ENCODE results near the gene GPS1. TPM values are rescaled to one million over a fixed set of nuclear protein-coding genes. Genes with fewer than 3 reads are reported as not detected.

GPS1 gene
- total and polyA plus RNA-seq, 2 donors (not counting 1 experiment from before 2014, with no cell fraction given) = 80.5 to 124 TPM

DNA sequence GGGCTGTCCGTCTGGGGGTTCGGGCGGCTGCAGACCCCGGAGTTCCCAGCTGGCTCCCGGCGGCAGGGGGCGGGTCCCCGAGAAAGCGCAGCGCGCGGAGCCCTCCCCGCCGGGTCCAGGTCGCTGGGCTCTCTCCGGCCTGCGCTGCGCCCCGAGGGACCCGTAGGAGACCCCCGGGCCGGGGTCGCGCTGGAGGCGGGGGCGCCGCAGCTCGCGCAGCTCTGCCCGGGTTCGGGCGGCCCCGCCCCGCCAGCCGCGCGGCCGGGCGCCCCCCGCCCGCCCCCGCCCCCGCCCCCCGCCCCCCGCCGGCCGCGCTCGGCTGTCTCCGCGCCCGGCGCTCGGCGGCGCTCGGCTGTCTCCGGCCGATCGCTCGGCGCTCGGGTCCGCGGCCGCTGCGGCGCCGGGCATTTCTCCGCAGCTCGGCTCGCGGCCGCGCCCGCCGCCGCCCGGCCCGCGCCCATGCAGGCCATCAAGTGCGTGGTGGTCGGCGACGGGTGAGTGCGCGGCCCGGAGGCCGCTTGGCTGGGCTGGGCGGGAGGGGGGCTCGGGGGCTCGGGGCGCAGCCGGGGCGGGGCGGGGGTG, 20.3 kb upstream of the GPS1 start, which contains the start of gene RAC3:
TSS of gene RAC3 (plus strand) at position 376 of the 582 bp plus-strand sequence. CDS start at position 460, 84 bp downstream.
- Histone ChIP-seq H3K27me3 (replicated peaks in 1 of 4; ENCODE audit: control extremely low read depth in 1 of 4, control insufficient read depth in 3 of 4, insufficient read depth in 4 of 4, low read length in 3 of 4) (peaks cover 0 to 39% (median 3%) of the 10 kb centered on the region in 4 experiments), H3K27ac (ENCODE audit: low read length in 2 of 2) (no peak within 1 kb of the TSS), H3K9me3 (ENCODE audit: control extremely low read depth in 1 of 3, control insufficient read depth in 2 of 3, insufficient read depth in 1 of 3, low read length in 2 of 3) (peaks cover 0 to 10% (median 0%) of the 10 kb centered on the region in 3 donors), H3K4me3 (ENCODE audit: control extremely low read depth in 1 of 5, extremely low read depth in 1 of 5, insufficient read depth in 1 of 5, low read depth in 2 of 5, low read length in 4 of 5) (peak within 1 kb of the TSS in 4 of 5 experiments; percentile 45 to 59 (median 54)), H3K9ac (ENCODE audit: low read length) (peak within 1 kb of the TSS; percentile 59), H2AFZ (ENCODE audit: insufficient read depth, low read depth, low read length, poor library complexity, severe bottlenecking) (peak within 1 kb of the TSS; percentile 72), H3K79me2 (ENCODE audit: control insufficient read depth, insufficient read depth, low read length) (peaks cover 8% of the 10 kb centered on the region), H3K36me3 (replicated peaks in 1 of 2; ENCODE audit: control extremely low read depth in 1 of 2, control insufficient read depth in 1 of 2, extremely low read depth in 1 of 2, insufficient read depth in 2 of 2, low read length in 1 of 2) (no peaks in the 10 kb centered on the region), H3K4me2 (replicated peaks; ENCODE audit: low read depth, low read length, poor library complexity, severe bottlenecking) (peak within 1 kb of the TSS; percentile 97), H4K20me1 (ENCODE audit: control insufficient read depth, insufficient read depth, low read length, poor library complexity, severe bottlenecking) (peaks cover 48% of the 10 kb centered on the region), H3K4me1 (ENCODE audit: control insufficient read depth in 2 of 2, insufficient read depth in 2 of 2, low read length in 2 of 2) (peaks cover 23 to 27% of the 10 kb centered on the region in 2 donors)
- CTCF ChIA-PET = interaction anchor here (0.9 to 3.0 kb wide), 4 partner anchors 19 to 124 kb away, joined by 3 to 41 read pairs (median 11); no protein-coding TSS in a partner anchor
- under 1% methylated on average over 91 of the region's 96 CpGs for whole genome bisulfite sequencing (ENCODE audit: insufficient coverage)
- Mint-ChIP-seq H3K27me3 (no peaks in the 10 kb centered on the region), H3K27ac (peak within 1 kb of the TSS; percentile 41), H3K4me3 (peak within 1 kb of the TSS; percentile 89), H3K4me1 (peaks cover 21% of the 10 kb centered on the region), H3K9me3 (ENCODE audit: insufficient read depth) (no peaks in the 10 kb centered on the region)
- POLR2A ChIA-PET = interaction anchor here (0.5 to 0.9 kb wide), 2 partner anchors 9 to 306 kb away, joined by 3 to 6 read pairs; partner anchors contain the start of genes CENPX and LRRC45
- DNase-seq (no peak), ATAC-seq (ENCODE audit: low read depth) (no peak)
- intact Hi-C loops (cut with micrococcal nuclease) = loop anchor here (10.0 kb wide), 1 partner anchor 523 kb away; no protein-coding TSS in a partner anchor
- TF ChIP-seq EZH2 (IDR thresholded peaks at IDR 0.05; ENCODE audit: borderline replicate concordance, insufficient read depth, low read depth, low read length, poor library complexity, severe bottlenecking) = no peak
- TF ChIP-seq, protein P1, sequence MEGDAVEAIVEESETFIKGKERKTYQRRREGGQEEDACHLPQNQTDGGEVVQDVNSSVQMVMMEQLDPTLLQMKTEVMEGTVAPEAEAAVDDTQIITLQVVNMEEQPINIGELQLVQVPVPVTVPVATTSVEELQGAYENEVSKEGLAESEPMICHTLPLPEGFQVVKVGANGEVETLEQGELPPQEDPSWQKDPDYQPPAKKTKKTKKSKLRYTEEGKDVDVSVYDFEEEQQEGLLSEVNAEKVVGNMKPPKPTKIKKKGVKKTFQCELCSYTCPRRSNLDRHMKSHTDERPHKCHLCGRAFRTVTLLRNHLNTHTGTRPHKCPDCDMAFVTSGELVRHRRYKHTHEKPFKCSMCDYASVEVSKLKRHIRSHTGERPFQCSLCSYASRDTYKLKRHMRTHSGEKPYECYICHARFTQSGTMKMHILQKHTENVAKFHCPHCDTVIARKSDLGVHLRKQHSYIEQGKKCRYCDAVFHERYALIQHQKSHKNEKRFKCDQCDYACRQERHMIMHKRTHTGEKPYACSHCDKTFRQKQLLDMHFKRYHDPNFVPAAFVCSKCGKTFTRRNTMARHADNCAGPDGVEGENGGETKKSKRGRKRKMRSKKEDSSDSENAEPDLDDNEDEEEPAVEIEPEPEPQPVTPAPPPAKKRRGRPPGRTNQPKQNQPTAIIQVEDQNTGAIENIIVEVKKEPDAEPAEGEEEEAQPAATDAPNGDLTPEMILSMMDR (IDR thresholded peaks at IDR 0.05) = no peak
